Activated CD4-positive, alpha-beta T cell treated with anti-CD3 and anti-CD28 coated beads, Interleukin-2, amount 50 U/mL, for 48 hours (primary cell): Measurements from ENCODE around the gene ZNF81.
A peak's percentile ranks its signal among the peaks of the same experiment; 100 is the strongest.
"Not testable (repeated sequence)": the region's sequence is repeated elsewhere in the genome, so short reads cannot be mapped to it uniquely, and the experiment has no call there.

Source experiments
- DNase-seq, 2 experiments: peaks; one replicate each; pipeline ENCODE4 v3.0.0-alpha.2; 2020

Gene ZNF81

DNA sequence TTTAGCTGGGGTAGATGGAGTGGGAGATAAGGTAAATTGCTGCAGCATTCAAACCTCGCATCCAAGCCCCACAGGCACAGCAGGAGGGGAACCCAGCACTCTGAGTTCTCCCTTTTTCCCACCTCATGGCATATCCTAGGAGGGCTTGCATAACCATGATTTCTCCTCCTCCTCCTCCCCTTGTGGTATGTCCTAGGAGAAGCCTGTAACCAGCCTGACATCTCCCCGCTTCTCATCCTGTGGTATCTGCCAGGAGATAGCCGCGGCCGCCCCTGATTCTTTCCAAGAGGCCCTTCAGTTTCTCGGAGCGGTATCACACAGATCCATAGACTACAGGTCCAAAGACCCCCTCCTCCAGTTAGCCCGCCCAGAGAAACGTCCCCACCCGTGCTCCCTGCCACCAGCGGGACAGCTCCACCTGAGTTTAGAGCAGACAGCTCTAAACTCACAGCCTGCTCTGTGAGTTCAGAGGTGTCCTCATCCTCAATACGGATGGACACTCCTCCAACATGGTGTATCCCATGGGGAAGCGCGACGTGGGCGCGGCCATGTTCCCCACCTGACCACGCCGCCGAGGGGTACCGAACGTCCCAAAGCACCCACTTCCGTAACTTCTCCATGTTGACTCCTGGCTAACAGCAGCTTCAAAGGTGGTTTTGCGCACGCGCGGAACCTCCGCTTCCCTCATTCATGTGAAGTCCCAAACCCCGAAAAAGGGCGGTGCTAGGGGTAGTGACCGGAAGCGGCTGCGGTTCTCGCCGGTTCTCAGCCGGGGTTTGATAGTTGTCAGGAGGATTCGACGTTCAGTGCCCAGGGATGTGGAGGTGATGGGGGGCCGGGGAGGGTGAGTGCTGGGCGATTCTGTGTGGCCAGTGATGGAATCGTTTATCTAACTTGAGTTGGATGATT, at the start of gene ZNF81:
Gene ZNF81, plus strand, starts transcription at position 739 of the 909 bp plus-strand sequence. CDS start 9,366 bp downstream, outside the sequence.
- DNase-seq, result peak; percentile 89 to 93

DNA sequence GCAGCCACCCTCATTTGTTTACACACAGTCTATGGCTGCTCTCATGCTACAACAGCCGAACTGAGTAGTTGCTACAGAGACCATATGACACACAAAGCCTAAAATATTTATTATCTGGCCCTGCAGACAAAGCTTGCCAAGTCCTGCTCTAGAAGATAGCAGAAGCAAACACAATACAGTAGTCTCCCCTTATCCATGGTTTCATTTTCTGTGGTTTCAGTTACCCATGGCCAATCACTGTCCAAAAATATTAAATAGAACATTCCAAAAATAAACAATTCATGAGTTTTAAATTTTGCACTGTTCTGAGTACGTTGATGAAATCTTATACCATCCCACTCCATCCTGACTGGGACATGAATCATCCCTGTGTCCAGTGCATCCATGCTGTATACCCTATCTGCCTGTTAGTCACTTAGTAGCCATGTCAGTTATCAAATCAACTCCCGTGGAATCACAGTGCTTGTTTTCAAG, 40.2 kb upstream of the ZNF81 start:
- no peak for DNase-seq

DNA sequence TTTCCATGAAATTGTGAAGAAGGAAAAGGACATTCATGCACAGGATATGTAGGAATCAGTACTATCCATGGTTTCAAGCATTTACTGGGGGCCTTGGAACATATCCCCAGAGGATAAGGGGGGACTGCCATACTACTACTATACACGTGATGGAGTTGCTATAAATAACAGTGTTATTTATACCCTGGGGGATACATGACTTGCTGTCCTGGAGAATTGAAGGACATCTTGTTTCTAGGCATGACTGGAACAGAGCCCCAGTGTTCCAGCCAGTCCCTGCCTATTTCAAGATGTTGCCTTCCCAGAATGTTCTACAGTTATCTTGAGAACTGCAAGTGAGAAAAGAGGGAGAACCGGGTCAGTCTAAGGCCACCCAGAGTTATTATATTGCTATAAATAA, 39.6 kb upstream of the ZNF81 start:
- no peak for DNase-seq

DNA sequence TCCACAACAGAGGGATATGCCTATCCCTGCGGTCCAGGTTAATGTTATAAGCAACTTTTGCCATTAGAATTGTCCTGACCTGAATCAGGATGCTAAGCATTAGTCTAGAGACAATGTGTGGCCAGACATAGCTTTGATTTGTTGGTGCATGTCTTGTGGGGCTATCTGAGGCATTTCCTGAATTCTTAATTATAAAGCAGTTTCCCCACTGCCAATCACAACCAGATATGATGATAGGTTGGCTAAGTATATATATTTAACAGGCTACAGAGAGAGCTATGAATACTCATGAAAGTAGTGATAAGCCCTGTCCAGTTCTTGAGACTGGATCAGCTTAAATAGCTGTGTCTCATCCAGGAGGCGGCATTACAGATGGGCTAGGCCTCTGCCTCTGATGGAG, 37.8 kb upstream of the ZNF81 start:
- DNase-seq, result no peak

DNA sequence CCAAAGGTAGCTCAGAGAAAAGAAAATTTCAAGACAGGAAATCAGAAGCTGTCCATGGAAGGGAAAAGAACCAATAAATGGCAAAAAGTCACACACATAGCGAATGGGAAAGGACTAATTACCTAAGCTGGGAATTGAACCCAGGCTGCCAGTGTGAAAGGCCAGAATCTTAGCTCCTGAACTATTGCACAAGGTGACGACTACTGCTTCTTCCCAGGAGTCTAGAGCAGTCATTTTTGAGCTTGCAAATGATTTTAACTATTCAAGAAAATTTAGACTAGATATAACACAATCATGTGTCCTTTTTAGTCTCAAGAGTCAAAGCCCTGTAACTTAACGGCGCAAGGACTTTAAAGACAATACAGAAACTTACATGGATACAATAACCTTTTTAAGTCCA, 34.1 kb upstream of the ZNF81 start:
- DNase-seq, result no peak

DNA sequence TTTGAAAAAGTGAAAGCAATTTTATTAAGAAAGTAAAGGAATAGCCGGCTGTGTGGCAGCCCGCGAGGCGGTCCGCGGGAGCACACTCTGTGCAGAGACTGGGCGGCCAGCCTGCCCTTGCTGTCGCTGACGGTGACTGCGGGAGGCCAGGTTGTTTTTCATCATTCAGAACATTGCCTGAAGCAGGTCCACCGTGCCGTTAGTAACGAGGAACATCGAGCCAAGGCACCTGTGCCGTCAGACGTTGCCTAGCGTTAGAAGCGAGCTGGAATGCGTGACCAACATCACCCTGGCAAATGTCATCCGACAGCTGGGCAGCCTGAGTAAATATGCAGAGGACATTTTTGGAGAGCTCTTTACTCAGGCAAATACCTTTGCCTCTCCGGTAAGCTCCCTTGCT, 33.6 kb upstream of the ZNF81 start:
- DNase-seq, result not testable (repeated sequence)

DNA sequence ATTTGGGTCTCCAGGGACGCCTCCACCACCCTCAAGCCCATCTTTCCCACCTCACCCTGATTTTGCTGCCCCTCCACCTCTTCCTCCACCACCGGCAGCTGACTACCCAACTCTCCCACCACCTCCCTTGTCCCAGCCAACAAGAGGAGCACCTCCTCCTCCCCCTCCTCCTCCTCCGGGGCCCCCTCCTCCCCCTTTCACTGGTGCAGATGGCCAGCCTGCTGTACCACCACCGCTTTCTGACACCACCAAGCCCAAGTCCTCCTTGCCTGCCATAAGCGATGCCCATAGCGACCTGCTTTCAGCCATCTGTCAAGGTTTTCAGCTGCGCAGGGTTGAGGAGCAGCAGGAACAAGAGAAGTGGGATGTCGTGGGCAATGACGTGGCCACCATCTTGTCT, 32.4 kb upstream of the ZNF81 start:
- no peak for DNase-seq

DNA sequence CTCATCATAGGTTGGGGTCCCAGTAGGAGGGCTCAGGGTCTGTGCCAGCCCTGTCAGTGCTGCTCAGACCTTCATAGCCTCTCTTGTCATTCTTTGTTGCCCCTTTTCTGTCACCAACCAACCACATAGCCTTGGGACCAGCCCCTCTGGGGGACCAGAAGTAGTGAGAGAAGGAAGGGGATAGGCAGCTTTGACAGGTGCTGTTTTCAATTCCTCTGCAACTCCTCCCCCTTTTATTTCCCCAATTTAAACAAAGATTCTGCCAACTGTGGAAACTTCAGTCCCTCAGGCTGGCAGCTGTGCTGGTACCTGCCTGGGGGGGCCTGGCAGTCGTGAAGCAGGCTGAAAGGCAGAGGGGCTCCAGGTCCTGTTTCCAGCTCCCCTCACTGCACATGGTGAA, 30.9 kb upstream of the ZNF81 start:
- not testable (repeated sequence) for DNase-seq

DNA sequence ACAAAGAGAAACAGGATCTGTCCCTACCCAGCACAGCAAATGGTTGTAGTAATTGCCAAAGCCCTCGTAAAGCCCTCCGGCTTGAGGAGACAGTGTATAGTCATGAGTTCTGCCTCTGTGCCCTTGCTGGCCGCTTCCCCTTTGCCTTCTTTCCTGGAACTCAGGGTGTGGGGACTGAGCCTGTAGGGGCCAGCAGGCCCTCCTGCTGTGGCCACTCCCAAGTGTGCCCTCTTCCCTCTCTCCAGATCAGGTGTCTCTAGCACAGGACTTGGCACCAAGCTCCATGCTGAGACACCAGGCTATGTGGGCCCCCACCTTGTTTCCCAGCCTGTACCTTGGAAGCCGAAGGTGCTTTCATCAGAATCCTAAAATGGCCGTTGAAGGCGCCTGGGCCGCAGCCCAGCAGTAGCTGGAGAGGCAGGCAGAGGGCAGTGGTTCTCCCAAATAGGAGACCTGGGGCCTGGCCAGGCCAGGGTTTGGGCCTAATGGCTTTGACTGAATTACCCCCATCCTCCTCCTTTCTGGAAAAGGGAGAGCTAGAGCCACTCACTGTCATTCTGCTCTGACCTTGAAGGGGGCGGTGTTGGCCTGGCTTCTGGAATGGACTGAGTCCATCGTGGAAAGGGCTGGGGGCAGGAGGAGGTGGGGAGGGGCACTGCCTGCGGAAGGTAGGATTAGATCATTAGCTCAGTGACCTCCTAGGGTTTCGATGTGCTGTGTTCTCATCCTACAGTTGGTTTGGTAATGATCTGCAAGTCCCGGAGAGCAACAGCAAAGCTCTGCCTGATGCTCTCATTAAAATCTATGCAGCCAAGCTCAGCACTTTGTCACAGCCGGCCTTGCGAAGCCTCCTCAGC, 30.1 kb upstream of the ZNF81 start:
- not testable (repeated sequence) for DNase-seq

DNA sequence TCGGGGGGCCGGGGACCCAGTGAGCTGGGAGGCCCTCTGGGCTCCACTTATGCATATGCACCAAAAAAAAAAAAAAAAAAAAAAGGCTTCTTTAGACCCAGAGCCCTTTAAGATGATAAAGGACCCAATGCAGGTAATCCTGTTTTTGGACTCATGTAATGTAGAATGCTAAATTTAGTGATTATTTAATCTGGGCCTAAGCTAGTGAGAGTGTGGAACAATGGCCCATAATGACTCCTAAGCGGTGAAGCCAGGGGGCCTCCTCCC, 29.5 kb upstream of the ZNF81 start:
- DNase-seq, result not testable (repeated sequence)

DNA sequence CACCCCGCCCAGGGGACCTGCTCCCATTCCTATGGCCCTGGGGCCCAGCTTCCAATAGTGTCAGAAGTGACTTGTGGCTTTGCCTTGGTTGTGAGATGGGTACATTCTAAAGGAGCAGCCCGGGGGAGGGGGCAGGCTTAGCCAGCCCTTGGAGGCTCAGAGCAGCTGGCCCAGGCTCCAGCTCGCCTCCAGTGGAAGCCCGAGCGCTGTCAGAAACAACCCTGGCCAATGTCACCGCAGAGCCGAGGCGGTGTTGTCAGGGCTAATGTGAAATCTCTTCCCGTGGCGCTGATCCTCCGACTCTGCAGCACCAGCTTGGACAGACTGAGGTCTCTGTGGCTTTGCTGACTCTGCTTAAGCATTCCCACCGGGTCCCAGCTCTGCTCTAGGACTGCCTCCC, 29.2 kb upstream of the ZNF81 start:
- no peak for DNase-seq

DNA sequence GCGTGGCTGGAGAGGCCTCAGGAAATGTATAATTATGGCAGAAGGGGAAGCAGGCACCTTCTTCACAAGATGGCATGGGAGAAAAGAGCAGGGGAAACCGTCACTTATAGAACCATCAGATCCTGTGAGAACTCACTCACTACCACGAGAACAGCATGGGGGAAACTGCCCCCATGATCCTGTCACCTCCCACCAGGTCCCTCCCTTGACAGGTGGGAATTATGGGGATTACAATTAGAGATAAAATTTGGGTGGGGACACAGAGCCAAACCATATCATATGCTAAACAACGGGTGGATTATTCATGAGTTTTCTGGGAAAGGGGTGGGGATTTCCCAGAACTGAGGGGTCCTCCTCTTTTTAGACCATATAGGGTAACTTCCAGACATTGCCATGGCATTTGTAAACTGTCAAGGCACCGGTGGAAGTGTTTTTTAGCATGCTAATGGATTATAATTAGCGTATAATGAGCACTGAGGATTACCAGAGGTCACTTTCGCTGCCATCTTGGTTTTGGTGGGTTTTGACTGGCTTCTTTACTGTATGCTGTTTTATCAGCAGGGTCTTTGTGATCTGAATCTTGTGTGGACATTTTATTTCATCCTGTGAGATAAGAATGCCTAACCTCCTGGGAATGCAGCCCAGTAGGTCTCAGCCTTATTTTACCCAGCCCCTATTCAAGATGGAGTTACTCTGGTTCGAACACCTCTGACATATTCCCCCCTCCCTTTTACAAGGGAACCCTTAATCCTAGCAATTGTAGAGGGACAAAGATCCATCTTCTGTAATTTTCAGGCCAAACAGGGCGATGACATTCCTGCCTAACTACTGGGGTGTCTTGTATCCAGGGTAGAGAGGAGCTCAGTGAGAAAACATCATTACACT, 27.6 kb upstream of the ZNF81 start:
- DNase-seq, result no peak

DNA sequence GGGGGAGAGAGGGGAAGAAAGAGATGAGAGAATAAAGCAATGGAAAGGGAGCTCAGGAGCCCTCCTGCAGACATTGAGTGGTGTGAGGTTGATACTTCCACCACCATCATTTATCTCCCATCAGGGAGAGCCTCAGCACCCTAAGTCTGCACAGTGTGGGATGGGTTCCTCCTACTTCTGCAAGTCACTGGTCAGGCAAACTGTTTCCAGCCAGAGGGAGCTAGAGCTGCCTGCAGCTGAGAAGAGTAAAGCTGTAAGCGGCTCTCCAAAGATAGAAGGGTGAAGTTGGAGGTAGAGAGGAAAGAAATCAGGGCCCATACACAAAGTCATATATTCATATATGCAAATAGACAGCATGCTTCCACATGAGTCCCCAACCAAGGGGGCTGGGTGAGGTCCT, 21.9 kb upstream of the ZNF81 start:
- DNase-seq, result no peak

DNA sequence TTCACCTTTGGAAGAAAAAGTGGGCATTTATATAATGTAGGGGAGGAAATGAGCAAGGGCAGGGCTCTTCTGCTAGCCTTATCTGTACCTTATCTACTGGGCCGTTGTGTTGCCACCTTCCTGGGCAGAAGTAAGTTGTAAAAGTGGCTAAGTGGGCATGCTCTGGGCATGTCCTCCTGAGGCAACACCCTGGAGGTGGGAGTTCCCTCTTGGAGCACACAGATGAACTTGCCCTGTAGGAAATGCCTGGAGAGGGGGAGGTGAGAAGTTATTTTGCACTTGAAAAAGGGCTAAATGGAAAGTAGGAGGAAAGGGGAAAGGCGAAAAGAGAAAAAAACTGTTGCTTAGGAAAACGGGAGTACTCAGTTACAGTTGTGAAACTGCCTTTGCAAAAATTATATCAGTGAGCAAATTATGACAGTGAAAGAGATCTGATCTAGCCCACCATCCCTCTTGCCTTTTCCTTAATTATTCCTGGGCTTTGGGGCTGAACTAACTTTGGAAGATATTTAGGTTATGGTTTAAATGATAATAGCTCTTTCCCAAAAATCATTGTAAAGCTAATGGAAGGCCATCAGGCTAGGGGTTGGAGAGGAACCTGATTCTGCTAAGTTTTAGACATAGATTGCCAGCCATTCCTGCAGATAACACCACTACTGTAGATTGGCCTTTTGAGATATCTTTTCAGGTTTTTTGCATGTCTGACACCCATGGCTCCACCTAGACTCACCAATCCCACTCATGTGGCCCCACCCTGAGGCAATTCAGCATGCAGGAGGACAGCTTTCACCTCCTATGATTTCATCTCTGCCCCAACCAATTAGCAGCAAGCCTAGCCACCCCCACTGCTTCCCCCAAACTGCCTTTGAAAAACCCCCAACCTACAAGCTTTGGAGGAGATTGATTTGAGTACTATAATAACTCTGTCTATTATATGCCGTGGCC, 20.5 kb upstream of the ZNF81 start:
- DNase-seq, result no peak

DNA sequence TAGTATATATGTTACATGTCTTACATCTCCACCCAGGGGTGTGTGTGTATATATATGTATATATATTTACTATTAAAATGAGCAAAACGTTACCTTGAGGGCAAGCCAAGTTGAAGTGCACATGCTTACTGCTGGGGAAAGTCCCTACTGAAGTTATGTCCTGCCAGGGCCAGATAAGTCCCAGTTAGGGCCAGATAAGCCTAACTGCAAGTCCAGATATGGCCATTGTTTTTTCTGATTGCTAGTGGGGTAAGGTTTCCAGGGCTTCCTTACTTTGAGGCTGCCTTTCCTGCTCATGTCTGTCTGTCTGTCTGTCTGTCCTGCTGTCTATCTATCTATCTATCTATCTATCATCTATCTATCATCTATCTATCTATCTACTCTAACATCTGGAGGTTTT, 19.3 kb upstream of the ZNF81 start:
- DNase-seq, result no peak

DNA sequence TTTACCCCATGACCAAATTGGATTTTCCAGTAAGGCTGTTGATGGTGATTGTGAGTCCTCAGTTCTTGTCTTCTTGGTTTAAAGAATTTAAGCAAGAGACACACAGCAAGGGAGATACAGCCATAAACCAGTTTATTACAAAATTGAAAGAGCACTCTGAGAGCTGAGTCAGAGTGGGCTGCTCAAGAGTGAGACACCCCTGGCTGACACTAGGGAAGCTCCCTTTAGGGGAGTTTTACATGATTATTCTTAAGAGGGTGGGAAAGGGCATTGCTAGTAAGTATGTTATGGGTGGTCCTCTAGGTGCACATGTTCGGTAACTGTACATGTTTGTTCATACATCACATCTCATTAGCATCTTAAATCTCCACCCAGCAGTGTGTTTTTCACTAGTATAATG, 18.8 kb upstream of the ZNF81 start:
- no peak for DNase-seq

DNA sequence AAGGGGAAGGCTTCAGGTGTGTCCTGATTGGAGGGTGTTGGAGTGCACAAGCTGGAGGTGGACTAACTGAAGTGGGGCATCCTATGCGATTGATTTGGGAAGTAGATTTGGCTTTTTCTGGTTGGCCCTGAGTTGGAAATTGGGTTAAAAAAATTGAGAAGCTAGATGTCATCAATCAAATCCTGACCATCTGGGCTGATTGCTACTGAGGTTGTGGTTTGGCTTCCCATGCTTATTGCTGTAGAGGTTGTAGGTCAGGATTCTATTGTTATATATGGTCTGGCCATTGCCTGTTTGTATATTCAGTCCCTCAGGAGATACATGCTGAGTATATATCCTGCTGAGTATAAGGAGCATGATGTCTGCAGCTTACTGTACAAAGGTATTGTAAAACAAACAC, 7.7 kb upstream of the ZNF81 start:
- DNase-seq, result no peak

DNA sequence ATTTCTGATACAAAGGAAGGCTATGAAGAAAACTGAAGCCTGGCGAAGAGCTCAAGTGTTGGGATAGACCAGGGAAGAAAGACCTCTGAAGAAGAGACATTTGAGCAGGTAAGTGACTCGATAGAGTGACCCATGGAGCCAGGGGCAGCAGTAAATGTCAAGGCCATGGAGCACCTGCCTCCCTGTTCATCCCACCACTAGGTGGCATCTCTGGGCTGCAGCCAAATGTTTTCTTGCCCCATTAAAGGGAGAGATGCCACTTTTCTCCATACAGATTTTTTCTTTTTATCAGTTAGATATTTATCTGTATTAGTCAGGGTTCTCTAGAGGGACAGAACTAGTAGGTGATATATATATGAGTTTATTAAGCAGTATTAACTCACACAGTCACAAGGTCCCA, 4.9 kb upstream of the ZNF81 start:
- DNase-seq, result peak; percentile 42 to 53

DNA sequence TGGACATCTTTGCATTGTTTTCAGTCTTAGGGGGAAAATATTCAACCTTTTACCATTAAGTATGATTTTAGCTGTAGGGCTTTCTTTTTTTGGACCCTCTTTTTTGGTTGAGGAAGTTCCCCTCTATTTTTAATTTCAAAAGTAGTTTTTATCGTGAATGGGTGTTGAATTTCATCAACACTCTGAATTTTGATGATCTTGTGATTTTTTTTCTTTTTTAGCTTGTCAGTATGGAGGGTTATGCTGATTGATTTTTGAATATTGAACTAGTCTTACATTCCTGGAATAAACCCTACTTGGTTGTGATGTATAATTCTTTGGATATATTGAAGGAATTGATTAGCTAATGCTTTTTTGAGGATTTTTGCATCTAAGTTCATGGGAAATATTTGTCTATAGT, 1.7 kb downstream of the ZNF81 start:
- no peak for DNase-seq

DNA sequence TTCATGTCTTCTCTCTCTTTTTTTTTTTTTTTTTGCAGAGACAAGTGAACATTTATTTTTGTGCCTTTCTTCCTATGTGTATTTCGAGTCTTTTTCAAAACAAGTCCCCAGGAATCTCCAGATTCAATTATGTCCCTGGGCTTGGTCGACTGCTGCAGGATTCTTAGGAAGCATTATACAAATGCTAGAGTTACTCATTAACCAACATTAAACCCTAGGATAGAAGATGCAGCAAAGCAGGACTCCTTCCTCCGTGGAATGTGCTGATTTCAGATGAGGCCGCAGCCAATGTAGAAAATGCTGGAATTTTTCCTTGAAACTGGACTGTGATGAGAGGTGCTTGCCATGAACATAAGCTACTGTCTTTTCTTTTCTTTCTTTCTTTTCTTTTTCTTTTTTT, 3.4 kb downstream of the ZNF81 start:
- no peak for DNase-seq

DNA sequence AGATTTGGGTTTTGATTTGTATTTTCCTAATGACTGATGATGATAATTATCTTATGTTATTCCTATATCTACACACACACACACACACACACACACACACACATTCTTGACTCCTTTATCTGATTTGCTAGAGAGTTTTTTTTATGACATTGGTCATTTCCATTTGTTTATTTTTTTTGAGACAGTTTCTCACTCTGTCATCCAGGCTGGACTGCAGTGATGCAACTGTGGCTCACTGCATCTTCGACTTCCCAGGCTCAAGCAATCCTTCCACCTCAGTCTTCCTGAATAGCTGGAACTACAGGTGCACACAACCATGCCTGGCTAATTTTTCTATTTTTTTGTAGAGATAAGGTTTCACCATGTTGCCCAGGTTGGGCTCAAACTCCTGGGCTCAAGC, 6.7 kb downstream of the ZNF81 start:
- no peak for DNase-seq

DNA sequence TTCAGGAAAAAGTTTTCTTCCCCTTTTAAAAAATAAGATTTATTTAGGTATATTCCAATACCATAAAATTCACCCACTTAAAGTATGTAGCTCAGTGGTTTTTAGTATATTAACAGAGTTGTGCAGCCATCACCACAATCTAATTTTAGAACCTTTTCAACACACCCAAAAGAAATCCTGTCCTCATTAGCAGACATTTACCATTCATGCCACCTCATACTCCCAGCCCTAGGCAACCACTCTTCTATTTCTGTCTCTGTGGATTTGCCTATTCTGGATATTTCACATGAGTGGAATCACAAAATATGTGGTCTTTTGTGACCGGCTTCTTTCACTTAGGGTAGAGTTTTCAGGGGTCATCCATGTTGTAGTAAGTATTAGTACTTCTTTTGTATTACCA, 7.4 kb downstream of the ZNF81 start:
- DNase-seq, result no peak
